Measurements from ENCODE around the gene RPL10. TPM values are rescaled to one million over a fixed set of nuclear protein-coding genes. Genes with fewer than 3 reads are reported as not detected.

RPL10 gene
- polyA plus RNA-seq, 1 donor from 2014 or later: 3,689 TPM

DNA sequence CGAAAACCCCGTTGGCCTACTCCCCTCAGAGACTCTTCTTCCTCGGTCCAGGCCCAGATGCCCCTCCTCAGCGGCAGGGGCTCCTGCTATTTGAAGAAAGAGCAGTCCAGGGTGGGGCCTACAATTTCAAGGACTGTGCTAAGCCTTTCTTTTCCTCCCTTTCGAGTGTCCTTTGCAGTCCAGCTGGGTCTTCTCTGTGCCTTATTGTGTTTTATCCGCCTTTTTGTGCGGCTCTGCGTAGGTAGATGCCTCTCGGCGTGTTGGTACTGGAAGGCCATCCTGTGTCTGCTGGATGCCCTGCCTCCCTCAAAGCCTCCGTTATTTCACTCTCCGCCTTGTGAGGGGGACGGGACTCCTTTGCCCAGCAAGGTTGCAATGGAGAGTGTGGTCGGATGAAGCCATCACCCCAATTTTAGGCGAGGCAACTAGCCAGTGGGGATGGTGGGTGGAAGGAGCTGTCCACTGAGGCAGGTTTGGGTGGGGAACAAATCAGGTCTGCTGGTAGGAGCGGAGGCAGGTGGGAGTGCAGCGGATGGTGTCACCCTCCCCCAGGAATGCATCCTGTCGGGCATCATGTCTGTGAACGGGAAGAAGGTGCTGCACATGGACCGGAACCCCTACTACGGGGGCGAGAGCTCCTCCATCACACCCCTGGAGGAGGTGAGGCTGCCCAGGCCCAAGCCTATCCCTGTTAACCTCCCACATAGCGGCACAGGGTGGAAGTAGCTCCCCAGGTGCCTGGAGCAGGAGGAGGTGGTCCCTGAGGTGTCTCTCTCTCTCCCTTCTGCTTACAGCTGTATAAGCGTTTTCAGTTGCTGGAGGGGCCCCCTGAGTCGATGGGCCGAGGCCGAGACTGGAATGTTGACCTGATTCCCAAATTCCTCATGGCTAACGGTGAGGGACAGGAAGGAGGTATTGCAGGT is 40.1 kb downstream of the RPL10 start:
- Histone ChIP-seq H3K36me3 (ENCODE audit: insufficient read depth, low read length) (no peaks in the 10 kb centered on the region), H3K27ac (ENCODE audit: low read length) (peak overlapping the region; percentile 81), H3K9ac (ENCODE audit: low read length) (peak overlapping the region; percentile 87)

DNA sequence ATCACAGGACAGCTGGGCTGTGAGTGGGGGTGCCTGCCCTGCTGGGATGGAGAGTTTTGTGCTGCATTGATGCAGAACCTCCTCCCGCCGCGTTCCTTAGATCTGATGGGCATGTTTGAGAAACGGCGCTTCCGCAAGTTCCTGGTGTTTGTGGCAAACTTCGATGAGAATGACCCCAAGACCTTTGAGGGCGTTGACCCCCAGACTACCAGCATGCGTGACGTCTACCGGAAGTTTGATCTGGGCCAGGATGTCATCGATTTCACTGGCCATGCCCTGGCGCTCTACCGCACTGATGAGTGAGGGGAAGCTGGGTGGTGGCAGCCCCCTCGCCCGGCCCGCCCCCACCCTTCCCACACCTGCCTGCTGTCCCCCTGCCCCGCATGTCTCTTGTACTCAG is 41.7 kb downstream of the RPL10 start:
- peak overlapping the region; percentile 13 for H3K4me3 ChIP-seq (ENCODE audit: low read length)
- H3K9me2 ChIP-seq (ENCODE audit: insufficient read depth, low read length): no peaks in the 10 kb centered on the region
- H2AFZ ChIP-seq (ENCODE audit: low read depth, low read length): no peak overlapping the region
- H3K79me2 ChIP-seq (replicated peaks; ENCODE audit: insufficient read depth, low read length): peaks cover 20% of the 10 kb centered on the region
- TF ChIP-seq RAD21 (conservative IDR thresholded peaks at IDR 0.05): no peak
- TF ChIP-seq EP300 (conservative IDR thresholded peaks at IDR 0.05; ENCODE audit: poor library complexity, severe bottlenecking): no peak
- TF ChIP-seq, protein P1, sequence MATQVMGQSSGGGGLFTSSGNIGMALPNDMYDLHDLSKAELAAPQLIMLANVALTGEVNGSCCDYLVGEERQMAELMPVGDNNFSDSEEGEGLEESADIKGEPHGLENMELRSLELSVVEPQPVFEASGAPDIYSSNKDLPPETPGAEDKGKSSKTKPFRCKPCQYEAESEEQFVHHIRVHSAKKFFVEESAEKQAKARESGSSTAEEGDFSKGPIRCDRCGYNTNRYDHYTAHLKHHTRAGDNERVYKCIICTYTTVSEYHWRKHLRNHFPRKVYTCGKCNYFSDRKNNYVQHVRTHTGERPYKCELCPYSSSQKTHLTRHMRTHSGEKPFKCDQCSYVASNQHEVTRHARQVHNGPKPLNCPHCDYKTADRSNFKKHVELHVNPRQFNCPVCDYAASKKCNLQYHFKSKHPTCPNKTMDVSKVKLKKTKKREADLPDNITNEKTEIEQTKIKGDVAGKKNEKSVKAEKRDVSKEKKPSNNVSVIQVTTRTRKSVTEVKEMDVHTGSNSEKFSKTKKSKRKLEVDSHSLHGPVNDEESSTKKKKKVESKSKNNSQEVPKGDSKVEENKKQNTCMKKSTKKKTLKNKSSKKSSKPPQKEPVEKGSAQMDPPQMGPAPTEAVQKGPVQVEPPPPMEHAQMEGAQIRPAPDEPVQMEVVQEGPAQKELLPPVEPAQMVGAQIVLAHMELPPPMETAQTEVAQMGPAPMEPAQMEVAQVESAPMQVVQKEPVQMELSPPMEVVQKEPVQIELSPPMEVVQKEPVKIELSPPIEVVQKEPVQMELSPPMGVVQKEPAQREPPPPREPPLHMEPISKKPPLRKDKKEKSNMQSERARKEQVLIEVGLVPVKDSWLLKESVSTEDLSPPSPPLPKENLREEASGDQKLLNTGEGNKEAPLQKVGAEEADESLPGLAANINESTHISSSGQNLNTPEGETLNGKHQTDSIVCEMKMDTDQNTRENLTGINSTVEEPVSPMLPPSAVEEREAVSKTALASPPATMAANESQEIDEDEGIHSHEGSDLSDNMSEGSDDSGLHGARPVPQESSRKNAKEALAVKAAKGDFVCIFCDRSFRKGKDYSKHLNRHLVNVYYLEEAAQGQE (IDR thresholded peaks at IDR 0.05; ENCODE audit: borderline replicate concordance): no peak
- TF ChIP-seq SMC3 (conservative IDR thresholded peaks at IDR 0.05; ENCODE audit: poor library complexity): no peak
- H3K27me3 ChIP-seq (ENCODE audit: insufficient read depth, low read depth, low read length): no peaks in the 10 kb centered on the region
- no peak overlapping the region for H3K4me2 ChIP-seq (ENCODE audit: low read length)
- no peak overlapping the region for H3K9ac ChIP-seq (ENCODE audit: low read length)
- no peaks in the 10 kb centered on the region for H3K9me3 ChIP-seq (ENCODE audit: low read length)
- no peak overlapping the region for H3K27ac ChIP-seq (ENCODE audit: low read length)
- no peaks in the 10 kb centered on the region for H3K36me3 ChIP-seq (ENCODE audit: insufficient read depth, low read length)
- H4K20me1 ChIP-seq (ENCODE audit: insufficient read depth): no peaks in the 10 kb centered on the region
- H3F3A ChIP-seq (ENCODE audit: insufficient read depth, low read length, poor library complexity, severe bottlenecking): no peaks in the 10 kb centered on the region

More for the DNA sequence above, 40.1 kb downstream of the RPL10 start:
- H3F3A ChIP-seq (ENCODE audit: insufficient read depth, low read length, poor library complexity, severe bottlenecking): no peaks in the 10 kb centered on the region
- TF ChIP-seq EP300 (conservative IDR thresholded peaks at IDR 0.05; ENCODE audit: poor library complexity, severe bottlenecking): no peak
- no peak for TF ChIP-seq SMC3 (conservative IDR thresholded peaks at IDR 0.05; ENCODE audit: poor library complexity)
- TF ChIP-seq MXI1 (conservative IDR thresholded peaks at IDR 0.05; ENCODE audit: poor library complexity, severe bottlenecking): no peak
- TF ChIP-seq, protein P2, sequence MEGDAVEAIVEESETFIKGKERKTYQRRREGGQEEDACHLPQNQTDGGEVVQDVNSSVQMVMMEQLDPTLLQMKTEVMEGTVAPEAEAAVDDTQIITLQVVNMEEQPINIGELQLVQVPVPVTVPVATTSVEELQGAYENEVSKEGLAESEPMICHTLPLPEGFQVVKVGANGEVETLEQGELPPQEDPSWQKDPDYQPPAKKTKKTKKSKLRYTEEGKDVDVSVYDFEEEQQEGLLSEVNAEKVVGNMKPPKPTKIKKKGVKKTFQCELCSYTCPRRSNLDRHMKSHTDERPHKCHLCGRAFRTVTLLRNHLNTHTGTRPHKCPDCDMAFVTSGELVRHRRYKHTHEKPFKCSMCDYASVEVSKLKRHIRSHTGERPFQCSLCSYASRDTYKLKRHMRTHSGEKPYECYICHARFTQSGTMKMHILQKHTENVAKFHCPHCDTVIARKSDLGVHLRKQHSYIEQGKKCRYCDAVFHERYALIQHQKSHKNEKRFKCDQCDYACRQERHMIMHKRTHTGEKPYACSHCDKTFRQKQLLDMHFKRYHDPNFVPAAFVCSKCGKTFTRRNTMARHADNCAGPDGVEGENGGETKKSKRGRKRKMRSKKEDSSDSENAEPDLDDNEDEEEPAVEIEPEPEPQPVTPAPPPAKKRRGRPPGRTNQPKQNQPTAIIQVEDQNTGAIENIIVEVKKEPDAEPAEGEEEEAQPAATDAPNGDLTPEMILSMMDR (IDR thresholded peaks at IDR 0.05; ENCODE audit: poor library complexity, severe bottlenecking): no peak
- no peak for TF ChIP-seq EZH2 (IDR thresholded peaks at IDR 0.05; ENCODE audit: borderline replicate concordance, insufficient read depth, low read length, poor library complexity, severe bottlenecking)
- no peak for TF ChIP-seq RAD21 (conservative IDR thresholded peaks at IDR 0.05)
- TF ChIP-seq POLR2AphosphoS5 (IDR thresholded peaks at IDR 0.05): no peak
- TF ChIP-seq TAF1 (IDR thresholded peaks at IDR 0.05; ENCODE audit: low read depth): no peak
- TF ChIP-seq, protein P1 (IDR thresholded peaks at IDR 0.05; ENCODE audit: borderline replicate concordance): no peak
- peaks cover 20% of the 10 kb centered on the region for H3K79me2 ChIP-seq (replicated peaks; ENCODE audit: insufficient read depth, low read length)
- no peaks in the 10 kb centered on the region for H3K27me3 ChIP-seq (ENCODE audit: insufficient read depth, low read depth, low read length)
- no peak overlapping the region for H2AFZ ChIP-seq (ENCODE audit: low read depth, low read length)
- H3K9me3 ChIP-seq (ENCODE audit: low read length): no peaks in the 10 kb centered on the region
- H3K4me2 ChIP-seq (ENCODE audit: low read length): peak overlapping the region; percentile 68
- peak overlapping the region; percentile 80 for H3K4me3 ChIP-seq (ENCODE audit: low read length)
- H3K9me2 ChIP-seq (ENCODE audit: insufficient read depth, low read length): no peaks in the 10 kb centered on the region
- no peaks in the 10 kb centered on the region for H4K20me1 ChIP-seq (ENCODE audit: insufficient read depth)

Measured in neural cell (in vitro differentiated cells).